RWPE2 (cell line): ENCODE measurements around the gene MAG.

ENCODE experiments used
- ATAC-seq: fragments of 200-7000 bp; cut with Tn5 transposase; 3 replicates; pipeline ENCODE4 v1.9.1; 2021; ENCODE audit warnings: low read depth
- DNase-seq: peaks from one replicate; pipeline ENCODE4 v3.0.0-alpha.2; 2020; ENCODE audit warnings: low spot score
- H3K27ac ChIP-seq: fragments of 450-650 bp; 2 replicates; pipeline ENCODE4 v1.5.1; 2017; ENCODE audit warnings: mild to moderate bottlenecking; ENCODE audit not compliant: poor library complexity, severe bottlenecking
- H3K27me3 ChIP-seq: fragments of 250-450 bp; sonication (Bioruptor Pico); 2 replicates; pipeline ENCODE4 v1.5.1; 2021; ENCODE audit warnings: mild to moderate bottlenecking, moderate library complexity; ENCODE audit not compliant: insufficient read depth, poor library complexity, severe bottlenecking
- H3K36me3 ChIP-seq: fragments of 250-450 bp; sonication (Bioruptor Pico); 2 replicates; pipeline ENCODE4 v1.5.1; 2020; ENCODE audit warnings: low read depth, mild to moderate bottlenecking, moderate library complexity
- H3K4me1 ChIP-seq: fragments of 250-450 bp; sonication (Bioruptor Pico); 2 replicates; pipeline ENCODE4 v1.5.1; 2021; ENCODE audit warnings: mild to moderate bottlenecking, moderate library complexity; ENCODE audit not compliant: insufficient read depth, poor library complexity, severe bottlenecking
- H3K4me3 ChIP-seq: fragments of 250-450 bp; sonication (Bioruptor Pico); 2 replicates; pipeline ENCODE4 v1.5.1; 2021; ENCODE audit warnings: mild to moderate bottlenecking, moderate library complexity; ENCODE audit not compliant: severe bottlenecking
- H3K9me3 ChIP-seq: fragments of 250-450 bp; sonication (Bioruptor Pico); 2 replicates; pipeline ENCODE4 v1.5.1; 2021; ENCODE audit warnings: mild to moderate bottlenecking, moderate library complexity; ENCODE audit not compliant: severe bottlenecking
- CTCF ChIP-seq: fragments of 450-650 bp; IDR thresholded peaks from one replicate; pipeline ENCODE4 v1.5.1; 2017; ENCODE audit warnings: mild to moderate bottlenecking, moderate library complexity; ENCODE audit not compliant: poor library complexity, severe bottlenecking

Gene MAG

GRCh38 chr19:35360880-35361420 is 69.0 kb downstream of the MAG start:
- H3K9me3 ChIP-seq, result no peaks in the 10 kb centered on the region
- ATAC-seq, result no peak
- TF ChIP-seq CTCF, result no peak
- H3K27me3 ChIP-seq, result peaks cover 27% of the 10 kb centered on the region
- no peak overlapping the region for H3K27ac ChIP-seq
- H3K4me3 ChIP-seq, result no peak overlapping the region
- no peaks in the 10 kb centered on the region for H3K36me3 ChIP-seq
- no peaks in the 10 kb centered on the region for H3K4me1 ChIP-seq
- no peak for DNase-seq

- Histone ChIP-seq H3K4me3 (no peak overlapping the region), H3K27ac (no peak overlapping the region), H3K9me3 (no peaks in the 10 kb centered on the region), H3K4me1 (no peaks in the 10 kb centered on the region), H3K27me3 (peaks cover 30% of the 10 kb centered on the region), H3K36me3 (no peaks in the 10 kb centered on the region)
- ATAC-seq (no peak), DNase-seq (no peak)
- no peak for TF ChIP-seq CTCF
Measured at GRCh38 chr19:35362261-35363000, 70.5 kb downstream of the MAG start.

- H3K36me3 ChIP-seq, result no peaks in the 10 kb centered on the region
- H3K4me1 ChIP-seq, result no peaks in the 10 kb centered on the region
- TF ChIP-seq CTCF, result no peak
- DNase-seq (peak; percentile 38), ATAC-seq (no peak)
- H3K27ac ChIP-seq, result no peak overlapping the region
- H3K9me3 ChIP-seq, result no peaks in the 10 kb centered on the region
- no peak overlapping the region for H3K4me3 ChIP-seq
- H3K27me3 ChIP-seq, result peaks cover 30% of the 10 kb centered on the region
Measured at GRCh38 chr19:35363001-35363590, 71.1 kb downstream of the MAG start.
